ENCODE data around the gene FOXP1.

The FOXP1 gene

GRCh38 chr3:71171247-71171646 is 412.3 kb downstream of the FOXP1 start:
- Histone ChIP-seq H3K4me3 (ENCODE audit: low read length) (no peak overlapping the region), H3K9ac (ENCODE audit: low read length) (no peak overlapping the region), H3K79me2 (ENCODE audit: low read length) (no peaks in the 10 kb centered on the region), H3K9me3 (ENCODE audit: insufficient read depth, low read length) (no peaks in the 10 kb centered on the region), H2AFZ (ENCODE audit: low read depth, low read length) (no peak overlapping the region), H3K27ac (ENCODE audit: low read length) (no peak overlapping the region), H4K20me1 (ENCODE audit: insufficient read depth, low read length) (no peaks in the 10 kb centered on the region), H3K4me2 (ENCODE audit: low read length) (no peak overlapping the region), H3K36me3 (replicated peaks; ENCODE audit: low read depth, low read length) (no peaks in the 10 kb centered on the region), H3K27me3 (ENCODE audit: low read depth, low read length) (no peaks in the 10 kb centered on the region), H3K4me1 (ENCODE audit: low read length) (peaks cover 31% of the 10 kb centered on the region)
- no peak for TF ChIP-seq EZH2phosphoT487 (IDR thresholded peaks at IDR 0.05; ENCODE audit: low read depth)
- TF ChIP-seq CTCF (IDR thresholded peaks at IDR 0.05; ENCODE audit: low read depth, low read length): no peak

GRCh38 chr3:71168880-71169411 is 414.6 kb downstream of the FOXP1 start:
- peak overlapping the region; percentile 89 for H3K4me2 ChIP-seq (ENCODE audit: low read length)

GRCh38 chr3:71168121-71168721 is 415.3 kb downstream of the FOXP1 start:
- peak overlapping the region; percentile 63 for H3K9ac ChIP-seq (ENCODE audit: low read length)
- peaks cover 31% of the 10 kb centered on the region for H3K4me1 ChIP-seq (ENCODE audit: low read length)
- H4K20me1 ChIP-seq (ENCODE audit: insufficient read depth, low read length): no peaks in the 10 kb centered on the region
- H3K27ac ChIP-seq (ENCODE audit: low read length): peak overlapping the region; percentile 27
- H2AFZ ChIP-seq (ENCODE audit: low read depth, low read length): peak overlapping the region; percentile 85
- H3K4me3 ChIP-seq (ENCODE audit: low read length): peak overlapping the region; percentile 74
- no peak for TF ChIP-seq CTCF (IDR thresholded peaks at IDR 0.05; ENCODE audit: low read depth, low read length)
- TF ChIP-seq EZH2phosphoT487 (IDR thresholded peaks at IDR 0.05; ENCODE audit: low read depth): no peak
- H3K27me3 ChIP-seq (ENCODE audit: low read depth, low read length): no peaks in the 10 kb centered on the region
- H3K36me3 ChIP-seq (replicated peaks; ENCODE audit: low read depth, low read length): no peaks in the 10 kb centered on the region
- peak overlapping the region; percentile 89 for H3K4me2 ChIP-seq (ENCODE audit: low read length)
- H3K9me3 ChIP-seq (ENCODE audit: insufficient read depth, low read length): no peaks in the 10 kb centered on the region
- no peaks in the 10 kb centered on the region for H3K79me2 ChIP-seq (ENCODE audit: low read length)

More at GRCh38 chr3:71168880-71169411, 414.6 kb downstream of the FOXP1 start:
- peak overlapping the region; percentile 74 for H3K4me3 ChIP-seq (ENCODE audit: low read length)
- peak overlapping the region; percentile 85 for H2AFZ ChIP-seq (ENCODE audit: low read depth, low read length)
- no peaks in the 10 kb centered on the region for H4K20me1 ChIP-seq (ENCODE audit: insufficient read depth, low read length)
- H3K4me1 ChIP-seq (ENCODE audit: low read length): peaks cover 31% of the 10 kb centered on the region
- H3K9ac ChIP-seq (ENCODE audit: low read length): peak overlapping the region; percentile 63
- no peaks in the 10 kb centered on the region for H3K9me3 ChIP-seq (ENCODE audit: insufficient read depth, low read length)
- peak overlapping the region; percentile 27 for H3K27ac ChIP-seq (ENCODE audit: low read length)
- H3K79me2 ChIP-seq (ENCODE audit: low read length): no peaks in the 10 kb centered on the region
- no peaks in the 10 kb centered on the region for H3K27me3 ChIP-seq (ENCODE audit: low read depth, low read length)
- TF ChIP-seq CTCF (IDR thresholded peaks at IDR 0.05; ENCODE audit: low read depth, low read length) (no peak), EZH2phosphoT487 (IDR thresholded peaks at IDR 0.05; ENCODE audit: low read depth) (no peak)
- H3K36me3 ChIP-seq (replicated peaks; ENCODE audit: low read depth, low read length): no peaks in the 10 kb centered on the region

GRCh38 chr3:71166339-71167240 is 416.9 kb downstream of the FOXP1 start:
- Histone ChIP-seq H3K27ac (ENCODE audit: low read length) (no peak overlapping the region), H2AFZ (ENCODE audit: low read depth, low read length) (no peak overlapping the region), H4K20me1 (ENCODE audit: insufficient read depth, low read length) (no peaks in the 10 kb centered on the region), H3K27me3 (ENCODE audit: low read depth, low read length) (no peaks in the 10 kb centered on the region), H3K4me3 (ENCODE audit: low read length) (no peak overlapping the region), H3K9me3 (ENCODE audit: insufficient read depth, low read length) (no peaks in the 10 kb centered on the region), H3K79me2 (ENCODE audit: low read length) (no peaks in the 10 kb centered on the region), H3K4me1 (ENCODE audit: low read length) (peaks cover 23% of the 10 kb centered on the region), H3K4me2 (ENCODE audit: low read length) (no peak overlapping the region), H3K36me3 (replicated peaks; ENCODE audit: low read depth, low read length) (no peaks in the 10 kb centered on the region), H3K9ac (ENCODE audit: low read length) (no peak overlapping the region)
- TF ChIP-seq EZH2phosphoT487 (IDR thresholded peaks at IDR 0.05; ENCODE audit: low read depth) (no peak), CTCF (IDR thresholded peaks at IDR 0.05; ENCODE audit: low read depth, low read length) (no peak)

All from OCI-LY3 (cell line).